HK-2 (cell line): ENCODE measurements around the gene COLEC11.
A peak's percentile ranks its signal among the peaks of the same experiment; 100 is the strongest.

Source experiments
- DNase-seq: peaks from one replicate; pipeline ENCODE4 v3.0.0-alpha.2; 2018; ENCODE audit not compliant: unreplicated experiment

COLEC11 gene

GRCh38 chr2:3585261-3586109, 9.4 kb upstream of the COLEC11 start:
- DNase-seq, result no peak

- DNase-seq, result no peak
These were observed 8.7 kb upstream of the COLEC11 start for GRCh38 chr2:3586220-3586619.

- no peak for DNase-seq
These were observed 7.9 kb upstream of the COLEC11 start for GRCh38 chr2:3587021-3587420.

GRCh38 chr2:3587432-3587831, 7.5 kb upstream of the COLEC11 start:
- no peak for DNase-seq

- DNase-seq, result no peak
These were observed 6.8 kb upstream of the COLEC11 start for GRCh38 chr2:3588084-3588483.

GRCh38 chr2:3589086-3589485, 5.8 kb upstream of the COLEC11 start:
- DNase-seq, result no peak

DNA sequence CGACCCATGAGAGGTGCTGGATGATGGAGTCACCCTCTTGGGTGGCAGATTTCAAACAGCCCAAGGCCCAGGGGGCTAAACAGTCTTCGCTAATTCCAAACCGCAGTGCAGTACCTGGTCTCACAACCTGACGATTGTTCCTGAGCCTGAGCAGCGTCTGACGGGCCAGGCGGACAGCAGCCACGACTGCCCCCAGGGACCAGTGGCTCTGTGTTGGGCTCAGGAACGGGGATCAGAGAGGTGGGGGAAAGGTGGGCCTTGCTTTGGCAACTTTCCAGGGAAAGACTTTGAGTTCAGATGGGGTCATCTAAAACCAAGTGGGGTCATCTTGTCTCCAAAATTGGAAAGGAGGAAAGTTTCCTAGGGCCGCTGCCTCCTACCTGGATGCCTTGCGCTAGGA, 492 bp downstream of the COLEC11 start:
- no peak for DNase-seq

DNA sequence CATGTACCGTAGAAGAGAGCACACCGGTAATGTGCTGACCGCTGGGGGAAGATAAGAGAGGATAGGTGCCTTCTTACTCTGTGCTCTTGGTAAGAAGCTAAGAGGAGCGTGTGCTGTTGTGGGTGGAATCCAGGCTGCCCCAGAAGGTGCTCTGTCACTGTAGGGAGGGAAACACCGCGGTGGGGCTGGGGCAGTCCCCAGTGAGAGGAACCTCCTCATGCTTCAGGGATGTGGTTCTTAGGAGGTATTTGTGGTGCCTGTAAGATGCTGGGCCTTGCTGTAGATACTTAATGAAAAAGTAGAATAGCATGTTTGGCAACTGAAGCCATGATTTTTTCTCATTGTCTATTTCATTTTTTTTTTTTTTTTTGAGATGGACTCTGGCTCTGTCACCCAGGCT, 1.1 kb downstream of the COLEC11 start:
- DNase-seq, result no peak

DNA sequence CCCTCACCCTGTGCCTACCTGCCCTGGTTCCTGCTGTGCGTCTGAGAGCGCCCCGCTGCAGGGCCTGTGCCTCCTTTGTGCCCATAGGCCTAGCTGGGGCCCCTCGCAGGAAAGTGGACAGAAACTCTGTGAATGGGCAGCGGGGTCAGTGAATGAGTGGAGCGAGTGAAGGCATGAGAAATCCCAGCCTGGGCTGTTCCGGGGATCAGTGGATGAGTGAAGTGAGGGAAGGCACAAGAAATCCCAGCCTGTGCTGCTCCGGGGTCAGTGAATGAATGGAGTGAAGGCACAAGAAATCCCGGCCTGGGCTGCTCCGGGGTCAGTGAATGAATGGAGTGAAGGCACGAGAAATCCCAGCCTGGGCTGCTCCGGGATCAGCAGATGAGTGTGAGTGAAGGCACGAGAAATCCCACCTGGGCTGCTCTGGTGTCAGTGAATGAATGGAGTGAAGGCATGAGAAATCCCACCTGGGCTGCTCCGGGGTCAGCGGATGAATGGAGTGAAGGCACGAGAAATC, 2.0 kb downstream of the COLEC11 start:
- DNase-seq, result no peak

- no peak for DNase-seq
These were observed 2.7 kb downstream of the COLEC11 start for GRCh38 chr2:3597567-3597966.

GRCh38 chr2:3598197-3598910, 3.4 kb downstream of the COLEC11 start:
- no peak for DNase-seq

DNA sequence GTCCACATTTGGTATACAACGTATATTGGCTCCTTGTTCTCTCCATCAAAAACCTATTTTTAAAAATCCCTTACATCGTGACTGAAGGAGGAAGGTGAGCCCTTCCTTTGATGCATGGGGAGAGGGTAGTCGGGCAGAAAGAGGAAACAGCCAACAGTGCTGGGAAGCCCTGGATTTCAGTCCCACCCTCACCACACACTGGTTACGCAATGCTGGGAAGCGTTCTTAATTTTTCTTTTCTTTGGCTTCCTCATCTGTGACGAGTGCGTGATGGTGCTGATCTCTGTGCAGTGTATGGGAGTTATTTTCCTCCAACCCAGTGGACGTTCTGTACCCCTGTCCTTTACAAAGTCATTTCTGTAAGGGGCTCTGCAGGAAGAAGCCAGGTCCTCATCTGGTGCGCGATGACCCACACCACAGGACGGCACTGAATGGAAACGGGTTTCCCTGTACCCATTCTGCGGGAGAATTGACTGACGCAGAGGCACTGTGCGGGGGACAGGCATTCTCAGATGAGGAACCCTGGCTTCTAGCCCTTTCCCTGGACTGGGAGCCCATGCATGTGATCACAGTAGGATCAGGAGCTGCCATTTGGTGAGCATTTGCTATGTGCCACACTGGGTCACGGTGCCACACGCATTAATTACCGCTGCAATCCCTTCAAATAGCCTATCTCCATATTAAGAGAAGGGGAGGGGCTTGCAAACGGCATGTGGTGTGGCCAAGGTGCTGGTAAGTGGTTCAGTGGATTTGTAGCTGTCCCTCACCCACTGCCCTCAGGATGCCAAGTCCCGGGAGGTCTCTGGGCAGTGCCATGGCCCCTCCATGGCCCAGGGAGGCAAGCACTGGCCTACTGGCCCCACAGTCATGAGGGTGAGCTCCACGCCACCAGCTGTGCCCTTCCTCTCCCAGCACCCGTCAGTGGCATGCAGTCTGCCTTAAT, 4.3 kb downstream of the COLEC11 start:
- no peak for DNase-seq

DNA sequence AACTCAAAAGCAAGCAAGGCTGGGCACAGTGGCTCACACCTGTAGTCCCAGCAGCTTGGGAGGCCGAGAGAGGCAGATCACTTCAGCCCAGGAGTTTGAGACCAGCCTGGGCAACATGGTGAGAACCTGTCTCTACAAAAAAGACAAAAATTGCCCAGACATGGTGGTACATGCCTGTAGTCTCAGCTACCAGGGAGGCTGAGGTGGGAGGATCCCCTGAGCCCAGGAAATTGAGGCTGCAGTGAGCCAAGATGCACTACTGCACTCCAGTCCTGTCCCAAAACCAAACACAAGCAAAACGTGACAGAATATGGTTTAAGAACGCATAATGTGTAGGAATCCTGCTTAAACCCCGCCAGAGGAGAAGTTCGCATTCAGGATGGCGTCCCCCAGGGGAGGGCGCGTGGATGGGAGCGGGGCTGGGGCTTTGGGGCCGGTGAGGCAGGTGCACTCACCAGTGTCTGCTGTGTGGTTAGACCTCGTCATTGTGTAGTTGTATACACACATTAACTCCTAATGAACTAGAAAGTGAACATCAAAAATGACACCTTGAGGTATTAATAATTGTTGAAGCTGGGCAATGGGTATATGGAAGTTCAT, 5.4 kb downstream of the COLEC11 start:
- no peak for DNase-seq

DNA sequence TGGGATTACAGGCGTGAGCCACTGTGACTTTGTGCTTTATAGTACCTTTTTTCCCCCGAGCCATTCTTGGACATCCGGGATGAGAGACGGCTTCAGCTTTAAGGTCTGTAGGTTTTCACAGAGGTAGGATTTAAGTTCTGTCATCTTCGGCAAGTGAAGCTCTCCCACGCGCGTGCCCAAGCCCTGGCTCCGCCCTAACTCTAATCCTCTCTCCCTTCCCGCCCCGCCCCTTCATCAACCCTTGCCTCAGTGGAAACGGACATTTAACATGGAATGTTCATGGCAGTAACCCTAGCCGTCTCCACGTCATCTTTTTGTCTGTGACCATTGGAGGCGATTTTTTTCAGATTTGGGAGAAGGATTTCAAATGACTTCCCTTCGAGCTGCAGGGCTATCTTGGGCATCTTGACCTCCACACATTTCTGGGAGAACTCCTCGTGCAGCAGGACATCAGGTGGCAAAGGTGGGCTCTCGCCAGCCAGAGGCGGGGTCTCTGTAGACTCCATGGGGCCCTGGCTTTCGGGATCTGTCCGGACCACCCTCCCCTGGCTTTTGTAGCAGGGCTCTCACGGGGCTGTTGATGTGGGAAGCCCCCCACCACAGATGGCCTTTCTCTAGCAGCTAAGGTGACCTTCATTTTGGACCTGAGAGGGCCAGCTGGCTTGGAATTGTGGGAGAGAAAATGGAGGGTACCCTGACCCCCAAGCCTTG, 6.8 kb downstream of the COLEC11 start:
- no peak for DNase-seq

DNA sequence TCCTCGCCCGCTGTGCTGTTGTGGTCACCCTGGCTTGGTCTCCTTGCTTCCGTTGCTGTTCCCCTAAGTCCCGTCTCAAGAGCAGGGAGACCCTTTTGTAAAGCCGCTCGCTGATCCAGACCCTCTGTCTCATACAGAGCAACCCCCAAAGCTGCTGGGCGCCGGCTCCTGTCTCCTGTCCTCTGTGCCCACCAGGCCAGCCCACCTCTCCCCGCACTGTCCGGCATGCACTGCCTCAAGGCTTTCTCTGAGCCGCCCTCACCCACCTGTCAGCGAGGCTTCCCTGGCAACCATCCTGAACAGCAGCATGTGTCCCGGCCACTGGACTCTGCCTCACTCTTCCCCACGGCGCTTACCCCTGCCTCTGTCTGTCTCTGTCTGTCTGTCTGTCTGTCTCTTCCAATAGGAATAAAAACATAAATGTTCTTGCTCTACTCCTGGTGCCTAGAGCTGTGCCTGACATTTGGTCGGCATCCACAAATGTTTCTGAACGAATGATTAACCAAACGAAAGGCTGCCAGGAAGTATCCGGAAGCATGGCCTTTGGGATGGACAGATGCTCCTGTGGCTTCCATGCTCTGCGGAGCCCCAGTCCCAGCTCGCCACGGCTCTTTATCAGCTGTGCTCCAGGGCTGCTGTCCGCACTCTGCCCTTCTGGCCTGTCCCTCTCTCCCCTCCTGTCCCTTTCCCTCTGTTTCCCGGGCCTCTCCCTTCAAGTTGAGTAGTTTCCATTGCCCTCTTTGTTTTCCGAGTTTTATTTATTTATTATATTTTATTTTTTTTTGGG, 7.8 kb downstream of the COLEC11 start:
- DNase-seq, result no peak

GRCh38 chr2:3603536-3604206, 8.8 kb downstream of the COLEC11 start:
- DNase-seq, result no peak

DNA sequence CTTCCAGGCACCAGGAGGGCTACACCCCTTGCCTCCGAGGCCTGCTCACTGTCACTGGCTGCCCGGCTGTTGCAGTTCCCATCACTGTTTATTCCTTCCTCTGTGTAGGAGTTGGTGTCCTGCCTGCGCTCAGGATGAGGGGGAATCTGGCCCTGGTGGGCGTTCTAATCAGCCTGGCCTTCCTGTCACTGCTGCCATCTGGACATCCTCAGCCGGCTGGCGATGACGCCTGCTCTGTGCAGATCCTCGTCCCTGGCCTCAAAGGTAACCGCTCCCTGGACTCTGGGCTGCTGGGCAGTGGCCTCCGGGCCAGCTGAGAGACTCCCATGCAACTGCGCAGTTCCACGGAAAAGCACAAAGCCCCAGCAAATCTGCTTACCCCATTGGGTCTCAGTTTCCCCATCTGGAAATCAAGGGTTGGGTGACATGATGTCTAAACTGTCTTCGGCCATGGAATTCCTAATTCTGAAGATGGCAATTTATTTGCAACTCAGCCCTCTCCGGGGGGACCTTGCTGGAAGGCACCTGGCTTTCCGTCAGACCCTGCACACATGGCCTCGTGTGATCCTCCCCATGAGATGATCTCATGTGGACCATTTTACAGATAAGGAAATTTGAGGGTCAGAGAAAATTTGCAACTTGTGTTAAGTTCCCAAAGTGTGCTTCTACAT, 9.4 kb downstream of the COLEC11 start:
- DNase-seq, result no peak

DNA sequence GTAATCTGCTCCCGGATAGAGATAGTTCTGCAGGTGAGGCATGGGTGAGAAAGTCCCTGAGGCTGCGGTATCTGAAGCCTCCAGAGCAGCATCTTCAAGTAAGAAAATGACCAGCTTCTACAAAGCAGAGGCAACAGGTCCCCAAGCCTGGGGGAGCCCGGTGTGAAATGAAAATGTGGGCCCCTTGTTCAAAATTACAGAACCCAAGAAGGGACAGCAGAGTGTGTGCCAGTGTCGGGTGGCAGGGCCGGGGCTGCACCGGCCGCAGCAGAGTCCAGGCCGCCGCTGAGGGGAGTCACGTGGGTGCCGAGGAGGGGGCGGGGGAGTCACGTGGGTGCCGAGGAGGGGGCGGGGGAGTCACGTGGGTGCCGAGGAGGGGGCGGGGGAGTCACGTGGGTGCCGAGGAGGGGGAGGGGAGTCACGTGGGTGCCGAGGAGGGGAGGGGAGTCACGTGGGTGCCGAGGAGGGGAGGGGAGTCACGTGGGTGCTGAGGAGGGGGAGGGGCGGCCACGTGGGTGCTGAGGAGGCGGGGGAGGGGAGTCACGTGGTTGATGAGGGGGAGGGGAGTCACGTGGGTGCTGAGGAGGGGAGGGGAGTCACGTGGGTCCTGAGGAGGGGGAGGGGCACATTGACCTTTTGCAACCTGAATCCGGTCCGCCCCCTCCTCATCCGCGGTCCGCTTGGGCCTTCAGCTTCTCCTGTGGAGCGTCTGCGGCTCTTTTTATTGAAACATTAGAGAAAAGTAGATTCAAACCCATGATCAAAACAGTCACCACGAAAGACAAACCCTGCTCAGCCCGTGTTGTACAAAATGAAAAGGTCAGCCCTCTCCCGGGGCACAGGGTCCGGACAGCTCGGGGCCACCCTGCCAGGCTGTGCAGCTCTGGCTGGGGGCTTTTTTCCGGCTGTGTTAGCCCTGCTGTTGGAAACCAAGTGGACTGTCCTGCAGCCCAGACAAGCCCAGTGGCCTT, 10.4 kb downstream of the COLEC11 start:
- peak; percentile 74 for DNase-seq
